ENCODE results near the gene THYN1.

The THYN1 gene

DNA sequence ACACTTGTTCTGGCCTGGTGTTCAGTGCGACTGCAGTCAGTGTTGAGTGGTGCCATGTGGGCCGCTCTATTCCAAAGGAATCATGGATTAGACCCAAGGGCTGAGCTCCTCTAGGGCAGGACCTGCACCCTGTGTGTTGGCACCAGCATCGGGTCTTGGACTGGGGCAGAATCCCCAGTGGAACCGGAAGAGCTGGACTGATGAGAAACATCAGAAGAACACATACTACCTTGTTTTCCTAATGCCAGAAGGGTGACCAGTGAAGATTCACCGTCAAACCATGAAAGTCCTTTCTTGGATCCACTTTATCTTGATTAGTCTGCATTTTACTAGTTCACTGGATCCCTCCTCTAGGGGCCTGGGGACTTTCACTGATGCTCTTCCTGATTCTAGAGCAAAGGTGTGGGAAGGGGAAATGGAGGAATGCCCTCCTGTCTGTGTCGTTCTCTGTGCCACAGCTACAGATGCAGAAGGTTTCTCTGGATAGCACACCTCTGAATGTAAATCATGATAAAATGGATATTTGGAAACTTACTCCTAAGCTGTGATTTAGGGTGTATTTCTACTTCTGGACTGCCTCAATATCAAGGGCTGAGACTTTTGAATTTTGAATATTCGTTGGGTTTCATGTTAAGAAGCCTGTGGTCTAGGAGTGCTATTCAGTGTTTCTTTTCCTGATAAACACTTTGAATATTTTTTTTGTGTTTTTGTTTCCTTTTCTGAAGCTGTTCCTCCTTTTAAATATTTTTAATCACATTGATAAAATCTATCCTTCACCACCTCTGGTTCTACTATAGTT lies 12.0 kb upstream of the THYN1 start:
- Histone ChIP-seq H4K20me1 (ENCODE audit: low read depth, low read length) (no peaks in the 10 kb centered on the region), H3K4me3 (ENCODE audit: insufficient read depth, low read length, poor library complexity, severe bottlenecking) (no peak overlapping the region), H3K36me3 (ENCODE audit: low read length) (no peaks in the 10 kb centered on the region), H3K79me2 (ENCODE audit: insufficient read depth, low read length) (no peaks in the 10 kb centered on the region), H3K4me2 (ENCODE audit: low read depth, low read length, poor library complexity, severe bottlenecking) (no peak overlapping the region), H3K27ac (ENCODE audit: low read depth, low read length) (no peak overlapping the region), H2AFZ (ENCODE audit: low read depth, low read length, severe bottlenecking) (no peak overlapping the region), H3K9ac (ENCODE audit: low read length) (no peak overlapping the region), H3F3A (ENCODE audit: insufficient read depth) (no peaks in the 10 kb centered on the region), H3K9me3 (ENCODE audit: insufficient read depth, low read length) (no peaks in the 10 kb centered on the region), H3K27me3 (ENCODE audit: low read length) (no peaks in the 10 kb centered on the region), H3K9me2 (replicated peaks; ENCODE audit: insufficient read depth, low read length) (no peaks in the 10 kb centered on the region)
- TF ChIP-seq, protein P1, sequence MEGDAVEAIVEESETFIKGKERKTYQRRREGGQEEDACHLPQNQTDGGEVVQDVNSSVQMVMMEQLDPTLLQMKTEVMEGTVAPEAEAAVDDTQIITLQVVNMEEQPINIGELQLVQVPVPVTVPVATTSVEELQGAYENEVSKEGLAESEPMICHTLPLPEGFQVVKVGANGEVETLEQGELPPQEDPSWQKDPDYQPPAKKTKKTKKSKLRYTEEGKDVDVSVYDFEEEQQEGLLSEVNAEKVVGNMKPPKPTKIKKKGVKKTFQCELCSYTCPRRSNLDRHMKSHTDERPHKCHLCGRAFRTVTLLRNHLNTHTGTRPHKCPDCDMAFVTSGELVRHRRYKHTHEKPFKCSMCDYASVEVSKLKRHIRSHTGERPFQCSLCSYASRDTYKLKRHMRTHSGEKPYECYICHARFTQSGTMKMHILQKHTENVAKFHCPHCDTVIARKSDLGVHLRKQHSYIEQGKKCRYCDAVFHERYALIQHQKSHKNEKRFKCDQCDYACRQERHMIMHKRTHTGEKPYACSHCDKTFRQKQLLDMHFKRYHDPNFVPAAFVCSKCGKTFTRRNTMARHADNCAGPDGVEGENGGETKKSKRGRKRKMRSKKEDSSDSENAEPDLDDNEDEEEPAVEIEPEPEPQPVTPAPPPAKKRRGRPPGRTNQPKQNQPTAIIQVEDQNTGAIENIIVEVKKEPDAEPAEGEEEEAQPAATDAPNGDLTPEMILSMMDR (IDR thresholded peaks at IDR 0.05; ENCODE audit: insufficient read depth, low read length, poor library complexity, severe bottlenecking), result no peak
- TF ChIP-seq EZH2phosphoT487 (conservative IDR thresholded peaks at IDR 0.05; ENCODE audit: low read length), result no peak

GRCh38 chr11:134261626-134262488 lies 8.7 kb upstream of the THYN1 start:
- Histone ChIP-seq H3K9me2 (replicated peaks; ENCODE audit: insufficient read depth, low read length) (no peaks in the 10 kb centered on the region), H4K20me1 (ENCODE audit: low read depth, low read length) (no peaks in the 10 kb centered on the region), H3K4me2 (ENCODE audit: low read depth, low read length, poor library complexity, severe bottlenecking) (no peak overlapping the region), H3K27ac (ENCODE audit: low read depth, low read length) (no peak overlapping the region), H3K9me3 (ENCODE audit: insufficient read depth, low read length) (no peaks in the 10 kb centered on the region), H3F3A (ENCODE audit: insufficient read depth) (no peaks in the 10 kb centered on the region), H2AFZ (ENCODE audit: low read depth, low read length, severe bottlenecking) (no peak overlapping the region), H3K9ac (ENCODE audit: low read length) (no peak overlapping the region), H3K79me2 (ENCODE audit: insufficient read depth, low read length) (no peaks in the 10 kb centered on the region), H3K36me3 (ENCODE audit: low read length) (no peaks in the 10 kb centered on the region), H3K4me3 (ENCODE audit: insufficient read depth, low read length, poor library complexity, severe bottlenecking) (no peak overlapping the region), H3K27me3 (ENCODE audit: low read length) (no peaks in the 10 kb centered on the region)
- TF ChIP-seq, protein P1 (IDR thresholded peaks at IDR 0.05; ENCODE audit: insufficient read depth, low read length, poor library complexity, severe bottlenecking), result no peak
- no peak for TF ChIP-seq EZH2phosphoT487 (conservative IDR thresholded peaks at IDR 0.05; ENCODE audit: low read length)

DNA sequence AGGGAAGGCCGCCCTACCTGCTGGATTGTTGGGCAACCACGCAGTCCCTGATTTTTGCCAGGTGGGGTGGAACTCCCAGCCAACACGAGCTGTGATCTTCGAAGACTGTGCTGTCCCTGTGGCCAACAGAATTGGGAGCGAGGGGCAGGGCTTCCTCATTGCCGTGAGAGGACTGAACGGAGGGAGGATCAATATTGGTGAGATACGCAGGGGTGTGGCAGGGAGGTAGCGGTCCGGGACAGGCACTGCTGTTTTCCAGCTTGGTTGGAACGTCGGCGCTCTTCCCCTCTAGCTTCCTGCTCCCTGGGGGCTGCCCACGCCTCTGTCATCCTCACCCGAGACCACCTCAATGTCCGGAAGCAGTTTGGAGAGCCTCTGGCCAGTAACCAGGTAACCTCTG lies 7.8 kb upstream of the THYN1 start:
- Histone ChIP-seq H3K4me3 (ENCODE audit: insufficient read depth, low read length, poor library complexity, severe bottlenecking) (no peak overlapping the region), H3K79me2 (ENCODE audit: insufficient read depth, low read length) (no peaks in the 10 kb centered on the region), H3K36me3 (ENCODE audit: low read length) (no peaks in the 10 kb centered on the region), H3F3A (ENCODE audit: insufficient read depth) (no peaks in the 10 kb centered on the region), H3K9ac (ENCODE audit: low read length) (no peak overlapping the region), H4K20me1 (ENCODE audit: low read depth, low read length) (no peaks in the 10 kb centered on the region), H3K9me2 (replicated peaks; ENCODE audit: insufficient read depth, low read length) (no peaks in the 10 kb centered on the region), H2AFZ (ENCODE audit: low read depth, low read length, severe bottlenecking) (no peak overlapping the region), H3K4me2 (ENCODE audit: low read depth, low read length, poor library complexity, severe bottlenecking) (no peak overlapping the region), H3K27me3 (ENCODE audit: low read length) (no peaks in the 10 kb centered on the region), H3K9me3 (ENCODE audit: insufficient read depth, low read length) (no peaks in the 10 kb centered on the region), H3K27ac (ENCODE audit: low read depth, low read length) (no peak overlapping the region)
- no peak for TF ChIP-seq EZH2phosphoT487 (conservative IDR thresholded peaks at IDR 0.05; ENCODE audit: low read length)
- TF ChIP-seq, protein P1 (IDR thresholded peaks at IDR 0.05; ENCODE audit: insufficient read depth, low read length, poor library complexity, severe bottlenecking), result no peak

Data from SU-DHL-6 (cell line).